Measurements from ENCODE around the gene MIGA1. TPM values are rescaled to one million over a fixed set of nuclear protein-coding genes. Genes with fewer than 3 reads are reported as not detected.

Gene MIGA1
- total and polyA plus RNA-seq, 9 of the 15 experiments (the other 6 are each of a cell fraction or from before 2014, with no cell fraction given) = 1.6 to 5.1 (median 2.9) TPM

DNA sequence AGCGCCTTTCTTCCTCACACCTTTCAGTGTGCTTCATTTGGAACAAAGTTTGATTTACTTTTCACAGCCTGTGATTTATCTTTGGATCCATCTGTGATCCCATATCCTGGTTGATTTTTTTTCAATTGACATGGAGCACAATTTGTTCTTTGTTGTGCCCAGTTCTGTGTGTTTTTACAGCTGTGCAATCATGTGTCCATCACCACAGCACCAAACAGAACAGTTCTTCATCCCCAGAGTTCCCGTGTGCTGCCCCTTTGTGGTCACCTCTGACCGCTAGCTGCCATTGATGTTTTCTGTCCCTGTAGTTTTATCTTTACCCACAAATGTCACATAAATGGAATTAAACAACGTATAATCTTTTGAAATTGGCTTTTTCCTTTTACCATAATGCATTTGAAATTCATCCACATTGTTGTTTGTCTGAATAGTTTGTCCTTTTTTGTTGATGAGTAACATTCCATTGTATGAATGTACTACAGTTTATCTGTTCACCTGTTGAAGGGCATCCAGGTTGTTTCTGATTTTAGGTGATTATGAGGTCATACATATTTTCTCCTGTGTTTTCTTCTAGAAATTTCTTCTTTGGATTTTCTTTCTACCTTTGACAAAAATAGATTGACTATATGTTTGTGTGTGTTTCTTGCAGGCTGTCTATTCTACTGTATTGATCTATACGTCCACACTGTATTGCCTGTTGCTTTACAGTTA lies 17.4 kb downstream of the MIGA1 start (continued):
- TF ChIP-seq, protein P1, sequence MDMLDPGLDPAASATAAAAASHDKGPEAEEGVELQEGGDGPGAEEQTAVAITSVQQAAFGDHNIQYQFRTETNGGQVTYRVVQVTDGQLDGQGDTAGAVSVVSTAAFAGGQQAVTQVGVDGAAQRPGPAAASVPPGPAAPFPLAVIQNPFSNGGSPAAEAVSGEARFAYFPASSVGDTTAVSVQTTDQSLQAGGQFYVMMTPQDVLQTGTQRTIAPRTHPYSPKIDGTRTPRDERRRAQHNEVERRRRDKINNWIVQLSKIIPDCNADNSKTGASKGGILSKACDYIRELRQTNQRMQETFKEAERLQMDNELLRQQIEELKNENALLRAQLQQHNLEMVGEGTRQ (CRISPR knock-in tag; IDR thresholded peaks at IDR 0.05) = no peak
- TF ChIP-seq ZBED1 (IDR thresholded peaks at IDR 0.05) (no peak), DIDO1 (tag; IDR thresholded peaks at IDR 0.05; ENCODE audit: low read depth) (no peak), ASH1L (IDR thresholded peaks at IDR 0.05; ENCODE audit: borderline replicate concordance, low read depth, partially characterized antibody) (no peak), ZBTB8A (IDR thresholded peaks at IDR 0.05; ENCODE audit: partially characterized antibody) (no peak)
- TF ChIP-seq, protein P2, sequence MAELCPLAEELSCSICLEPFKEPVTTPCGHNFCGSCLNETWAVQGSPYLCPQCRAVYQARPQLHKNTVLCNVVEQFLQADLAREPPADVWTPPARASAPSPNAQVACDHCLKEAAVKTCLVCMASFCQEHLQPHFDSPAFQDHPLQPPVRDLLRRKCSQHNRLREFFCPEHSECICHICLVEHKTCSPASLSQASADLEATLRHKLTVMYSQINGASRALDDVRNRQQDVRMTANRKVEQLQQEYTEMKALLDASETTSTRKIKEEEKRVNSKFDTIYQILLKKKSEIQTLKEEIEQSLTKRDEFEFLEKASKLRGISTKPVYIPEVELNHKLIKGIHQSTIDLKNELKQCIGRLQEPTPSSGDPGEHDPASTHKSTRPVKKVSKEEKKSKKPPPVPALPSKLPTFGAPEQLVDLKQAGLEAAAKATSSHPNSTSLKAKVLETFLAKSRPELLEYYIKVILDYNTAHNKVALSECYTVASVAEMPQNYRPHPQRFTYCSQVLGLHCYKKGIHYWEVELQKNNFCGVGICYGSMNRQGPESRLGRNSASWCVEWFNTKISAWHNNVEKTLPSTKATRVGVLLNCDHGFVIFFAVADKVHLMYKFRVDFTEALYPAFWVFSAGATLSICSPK (IDR thresholded peaks at IDR 0.05; ENCODE audit: borderline replicate concordance) = no peak
- TF ChIP-seq, protein P3, sequence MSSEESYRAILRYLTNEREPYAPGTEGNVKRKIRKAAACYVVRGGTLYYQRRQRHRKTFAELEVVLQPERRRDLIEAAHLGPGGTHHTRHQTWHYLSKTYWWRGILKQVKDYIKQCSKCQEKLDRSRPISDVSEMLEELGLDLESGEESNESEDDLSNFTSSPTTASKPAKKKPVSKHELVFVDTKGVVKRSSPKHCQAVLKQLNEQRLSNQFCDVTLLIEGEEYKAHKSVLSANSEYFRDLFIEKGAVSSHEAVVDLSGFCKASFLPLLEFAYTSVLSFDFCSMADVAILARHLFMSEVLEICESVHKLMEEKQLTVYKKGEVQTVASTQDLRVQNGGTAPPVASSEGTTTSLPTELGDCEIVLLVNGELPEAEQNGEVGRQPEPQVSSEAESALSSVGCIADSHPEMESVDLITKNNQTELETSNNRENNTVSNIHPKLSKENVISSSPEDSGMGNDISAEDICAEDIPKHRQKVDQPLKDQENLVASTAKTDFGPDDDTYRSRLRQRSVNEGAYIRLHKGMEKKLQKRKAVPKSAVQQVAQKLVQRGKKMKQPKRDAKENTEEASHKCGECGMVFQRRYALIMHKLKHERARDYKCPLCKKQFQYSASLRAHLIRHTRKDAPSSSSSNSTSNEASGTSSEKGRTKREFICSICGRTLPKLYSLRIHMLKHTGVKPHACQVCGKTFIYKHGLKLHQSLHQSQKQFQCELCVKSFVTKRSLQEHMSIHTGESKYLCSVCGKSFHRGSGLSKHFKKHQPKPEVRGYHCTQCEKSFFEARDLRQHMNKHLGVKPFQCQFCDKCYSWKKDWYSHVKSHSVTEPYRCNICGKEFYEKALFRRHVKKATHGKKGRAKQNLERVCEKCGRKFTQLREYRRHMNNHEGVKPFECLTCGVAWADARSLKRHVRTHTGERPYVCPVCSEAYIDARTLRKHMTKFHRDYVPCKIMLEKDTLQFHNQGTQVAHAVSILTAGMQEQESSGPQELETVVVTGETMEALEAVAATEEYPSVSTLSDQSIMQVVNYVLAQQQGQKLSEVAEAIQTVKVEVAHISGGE (CRISPR knock-in tag; IDR thresholded peaks at IDR 0.05) = no peak
- TF ChIP-seq, protein P4, sequence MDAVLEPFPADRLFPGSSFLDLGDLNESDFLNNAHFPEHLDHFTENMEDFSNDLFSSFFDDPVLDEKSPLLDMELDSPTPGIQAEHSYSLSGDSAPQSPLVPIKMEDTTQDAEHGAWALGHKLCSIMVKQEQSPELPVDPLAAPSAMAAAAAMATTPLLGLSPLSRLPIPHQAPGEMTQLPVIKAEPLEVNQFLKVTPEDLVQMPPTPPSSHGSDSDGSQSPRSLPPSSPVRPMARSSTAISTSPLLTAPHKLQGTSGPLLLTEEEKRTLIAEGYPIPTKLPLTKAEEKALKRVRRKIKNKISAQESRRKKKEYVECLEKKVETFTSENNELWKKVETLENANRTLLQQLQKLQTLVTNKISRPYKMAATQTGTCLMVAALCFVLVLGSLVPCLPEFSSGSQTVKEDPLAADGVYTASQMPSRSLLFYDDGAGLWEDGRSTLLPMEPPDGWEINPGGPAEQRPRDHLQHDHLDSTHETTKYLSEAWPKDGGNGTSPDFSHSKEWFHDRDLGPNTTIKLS (IDR thresholded peaks at IDR 0.05; ENCODE audit: borderline replicate concordance, low read depth) = no peak
- TF ChIP-seq, protein P5, sequence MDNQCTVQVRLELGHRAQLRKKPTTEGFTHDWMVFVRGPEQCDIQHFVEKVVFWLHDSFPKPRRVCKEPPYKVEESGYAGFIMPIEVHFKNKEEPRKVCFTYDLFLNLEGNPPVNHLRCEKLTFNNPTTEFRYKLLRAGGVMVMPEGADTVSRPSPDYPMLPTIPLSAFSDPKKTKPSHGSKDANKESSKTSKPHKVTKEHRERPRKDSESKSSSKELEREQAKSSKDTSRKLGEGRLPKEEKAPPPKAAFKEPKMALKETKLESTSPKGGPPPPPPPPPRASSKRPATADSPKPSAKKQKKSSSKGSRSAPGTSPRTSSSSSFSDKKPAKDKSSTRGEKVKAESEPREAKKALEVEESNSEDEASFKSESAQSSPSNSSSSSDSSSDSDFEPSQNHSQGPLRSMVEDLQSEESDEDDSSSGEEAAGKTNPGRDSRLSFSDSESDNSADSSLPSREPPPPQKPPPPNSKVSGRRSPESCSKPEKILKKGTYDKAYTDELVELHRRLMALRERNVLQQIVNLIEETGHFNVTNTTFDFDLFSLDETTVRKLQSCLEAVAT (IDR thresholded peaks at IDR 0.05) = no peak

Data from K562 (cell line).